ENCODE measurements around the gene RELN.

DNA sequence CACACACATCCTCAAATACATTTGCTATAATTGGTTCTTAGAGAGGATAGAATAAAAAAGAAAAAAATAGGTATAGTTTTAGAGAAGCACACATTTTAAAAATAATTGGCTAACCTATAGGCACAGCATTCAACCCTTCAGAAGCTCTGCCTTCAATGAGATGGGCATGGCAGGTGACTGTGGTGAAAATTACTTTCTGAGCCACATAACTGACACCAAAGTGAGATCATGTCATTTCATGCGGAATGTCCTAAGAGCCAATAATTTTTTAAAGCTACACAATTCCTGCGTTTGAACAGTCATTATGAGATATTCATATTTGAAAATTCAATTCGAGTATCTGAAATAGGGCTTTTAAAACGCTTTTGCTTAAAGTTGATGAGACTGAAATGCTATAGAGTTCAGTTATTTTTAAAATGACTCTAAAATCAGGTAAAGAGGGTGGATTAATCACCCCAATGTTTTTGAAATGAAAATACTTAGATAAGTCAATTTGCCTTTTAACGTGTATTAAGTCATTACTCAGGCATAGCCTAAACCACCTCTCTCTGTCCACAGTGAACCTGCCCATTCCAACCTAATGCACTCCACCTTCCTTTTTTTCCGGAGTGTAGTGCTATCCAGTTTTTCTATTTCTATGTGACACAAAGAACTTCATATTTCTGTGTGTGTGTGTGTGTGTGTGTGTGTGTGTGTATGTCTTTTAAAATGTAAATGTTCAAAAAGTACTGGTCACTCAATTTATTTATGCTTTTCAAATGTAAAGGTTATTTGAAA, 6.1 kb downstream of the RELN start:
- TF ChIP-seq, protein P1, sequence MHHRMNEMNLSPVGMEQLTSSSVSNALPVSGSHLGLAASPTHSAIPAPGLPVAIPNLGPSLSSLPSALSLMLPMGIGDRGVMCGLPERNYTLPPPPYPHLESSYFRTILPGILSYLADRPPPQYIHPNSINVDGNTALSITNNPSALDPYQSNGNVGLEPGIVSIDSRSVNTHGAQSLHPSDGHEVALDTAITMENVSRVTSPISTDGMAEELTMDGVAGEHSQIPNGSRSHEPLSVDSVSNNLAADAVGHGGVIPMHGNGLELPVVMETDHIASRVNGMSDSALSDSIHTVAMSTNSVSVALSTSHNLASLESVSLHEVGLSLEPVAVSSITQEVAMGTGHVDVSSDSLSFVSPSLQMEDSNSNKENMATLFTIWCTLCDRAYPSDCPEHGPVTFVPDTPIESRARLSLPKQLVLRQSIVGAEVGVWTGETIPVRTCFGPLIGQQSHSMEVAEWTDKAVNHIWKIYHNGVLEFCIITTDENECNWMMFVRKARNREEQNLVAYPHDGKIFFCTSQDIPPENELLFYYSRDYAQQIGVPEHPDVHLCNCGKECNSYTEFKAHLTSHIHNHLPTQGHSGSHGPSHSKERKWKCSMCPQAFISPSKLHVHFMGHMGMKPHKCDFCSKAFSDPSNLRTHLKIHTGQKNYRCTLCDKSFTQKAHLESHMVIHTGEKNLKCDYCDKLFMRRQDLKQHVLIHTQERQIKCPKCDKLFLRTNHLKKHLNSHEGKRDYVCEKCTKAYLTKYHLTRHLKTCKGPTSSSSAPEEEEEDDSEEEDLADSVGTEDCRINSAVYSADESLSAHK (tag by site-specific recombination; IDR thresholded peaks at IDR 0.05): no peak
- TF ChIP-seq, protein P2, sequence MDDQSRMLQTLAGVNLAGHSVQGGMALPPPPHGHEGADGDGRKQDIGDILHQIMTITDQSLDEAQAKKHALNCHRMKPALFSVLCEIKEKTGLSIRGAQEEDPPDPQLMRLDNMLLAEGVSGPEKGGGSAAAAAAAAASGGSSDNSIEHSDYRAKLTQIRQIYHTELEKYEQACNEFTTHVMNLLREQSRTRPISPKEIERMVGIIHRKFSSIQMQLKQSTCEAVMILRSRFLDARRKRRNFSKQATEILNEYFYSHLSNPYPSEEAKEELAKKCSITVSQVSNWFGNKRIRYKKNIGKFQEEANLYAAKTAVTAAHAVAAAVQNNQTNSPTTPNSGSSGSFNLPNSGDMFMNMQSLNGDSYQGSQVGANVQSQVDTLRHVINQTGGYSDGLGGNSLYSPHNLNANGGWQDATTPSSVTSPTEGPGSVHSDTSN (CRISPR knock-in tag; IDR thresholded peaks at IDR 0.05): no peak
- no peak for TF ChIP-seq ZNF2 (tag by site-specific recombination; IDR thresholded peaks at IDR 0.05)
- TF ChIP-seq SP3 (tag by site-specific recombination; IDR thresholded peaks at IDR 0.05): no peak
- TF ChIP-seq, protein P3, sequence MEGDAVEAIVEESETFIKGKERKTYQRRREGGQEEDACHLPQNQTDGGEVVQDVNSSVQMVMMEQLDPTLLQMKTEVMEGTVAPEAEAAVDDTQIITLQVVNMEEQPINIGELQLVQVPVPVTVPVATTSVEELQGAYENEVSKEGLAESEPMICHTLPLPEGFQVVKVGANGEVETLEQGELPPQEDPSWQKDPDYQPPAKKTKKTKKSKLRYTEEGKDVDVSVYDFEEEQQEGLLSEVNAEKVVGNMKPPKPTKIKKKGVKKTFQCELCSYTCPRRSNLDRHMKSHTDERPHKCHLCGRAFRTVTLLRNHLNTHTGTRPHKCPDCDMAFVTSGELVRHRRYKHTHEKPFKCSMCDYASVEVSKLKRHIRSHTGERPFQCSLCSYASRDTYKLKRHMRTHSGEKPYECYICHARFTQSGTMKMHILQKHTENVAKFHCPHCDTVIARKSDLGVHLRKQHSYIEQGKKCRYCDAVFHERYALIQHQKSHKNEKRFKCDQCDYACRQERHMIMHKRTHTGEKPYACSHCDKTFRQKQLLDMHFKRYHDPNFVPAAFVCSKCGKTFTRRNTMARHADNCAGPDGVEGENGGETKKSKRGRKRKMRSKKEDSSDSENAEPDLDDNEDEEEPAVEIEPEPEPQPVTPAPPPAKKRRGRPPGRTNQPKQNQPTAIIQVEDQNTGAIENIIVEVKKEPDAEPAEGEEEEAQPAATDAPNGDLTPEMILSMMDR (tag by site-specific recombination; IDR thresholded peaks at IDR 0.05): no peak
- TF ChIP-seq, protein P4, sequence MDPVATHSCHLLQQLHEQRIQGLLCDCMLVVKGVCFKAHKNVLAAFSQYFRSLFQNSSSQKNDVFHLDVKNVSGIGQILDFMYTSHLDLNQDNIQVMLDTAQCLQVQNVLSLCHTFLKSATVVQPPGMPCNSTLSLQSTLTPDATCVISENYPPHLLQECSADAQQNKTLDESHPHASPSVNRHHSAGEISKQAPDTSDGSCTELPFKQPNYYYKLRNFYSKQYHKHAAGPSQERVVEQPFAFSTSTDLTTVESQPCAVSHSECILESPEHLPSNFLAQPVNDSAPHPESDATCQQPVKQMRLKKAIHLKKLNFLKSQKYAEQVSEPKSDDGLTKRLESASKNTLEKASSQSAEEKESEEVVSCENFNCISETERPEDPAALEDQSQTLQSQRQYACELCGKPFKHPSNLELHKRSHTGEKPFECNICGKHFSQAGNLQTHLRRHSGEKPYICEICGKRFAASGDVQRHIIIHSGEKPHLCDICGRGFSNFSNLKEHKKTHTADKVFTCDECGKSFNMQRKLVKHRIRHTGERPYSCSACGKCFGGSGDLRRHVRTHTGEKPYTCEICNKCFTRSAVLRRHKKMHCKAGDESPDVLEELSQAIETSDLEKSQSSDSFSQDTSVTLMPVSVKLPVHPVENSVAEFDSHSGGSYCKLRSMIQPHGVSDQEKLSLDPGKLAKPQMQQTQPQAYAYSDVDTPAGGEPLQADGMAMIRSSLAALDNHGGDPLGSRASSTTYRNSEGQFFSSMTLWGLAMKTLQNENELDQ (tag by site-specific recombination; IDR thresholded peaks at IDR 0.05; ENCODE audit: low read depth): no peak
- no peak for TF ChIP-seq ZNF175 (tag by site-specific recombination; IDR thresholded peaks at IDR 0.05)
- no peak for TF ChIP-seq SP2 (tag by site-specific recombination; IDR thresholded peaks at IDR 0.05)
- TF ChIP-seq ZNF23 (tag by site-specific recombination; IDR thresholded peaks at IDR 0.05; ENCODE audit: borderline replicate concordance): no peak
- no peak for TF ChIP-seq ZNF571 (tag by site-specific recombination; IDR thresholded peaks at IDR 0.05)
- TF ChIP-seq, protein P5, sequence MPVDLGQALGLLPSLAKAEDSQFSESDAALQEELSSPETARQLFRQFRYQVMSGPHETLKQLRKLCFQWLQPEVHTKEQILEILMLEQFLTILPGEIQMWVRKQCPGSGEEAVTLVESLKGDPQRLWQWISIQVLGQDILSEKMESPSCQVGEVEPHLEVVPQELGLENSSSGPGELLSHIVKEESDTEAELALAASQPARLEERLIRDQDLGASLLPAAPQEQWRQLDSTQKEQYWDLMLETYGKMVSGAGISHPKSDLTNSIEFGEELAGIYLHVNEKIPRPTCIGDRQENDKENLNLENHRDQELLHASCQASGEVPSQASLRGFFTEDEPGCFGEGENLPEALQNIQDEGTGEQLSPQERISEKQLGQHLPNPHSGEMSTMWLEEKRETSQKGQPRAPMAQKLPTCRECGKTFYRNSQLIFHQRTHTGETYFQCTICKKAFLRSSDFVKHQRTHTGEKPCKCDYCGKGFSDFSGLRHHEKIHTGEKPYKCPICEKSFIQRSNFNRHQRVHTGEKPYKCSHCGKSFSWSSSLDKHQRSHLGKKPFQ (tag by site-specific recombination; IDR thresholded peaks at IDR 0.05): no peak
- TF ChIP-seq ZBTB1 (tag by site-specific recombination; IDR thresholded peaks at IDR 0.05): no peak

Measured in HEK293 (cell line).